Progenitor cell of endocrine pancreas (in vitro differentiated cells): ENCODE data around the gene MANSC1. TPM values are rescaled to one million over a fixed set of nuclear protein-coding genes. Genes with fewer than 3 reads are reported as not detected.
"Not testable (repeated sequence)": the region's sequence is repeated elsewhere in the genome, so short reads cannot be mapped to it uniquely, and the experiment has no call there.

Experiments
- DNase-seq: peaks from one replicate; pipeline ENCODE4 v3.0.0; 2021; ENCODE audit warnings: low spot score; ENCODE audit not compliant: unreplicated experiment
- H3K27ac Mint-ChIP-seq: 2 replicates; pipeline ENCODE4 v1.8.0; 2021; ENCODE audit warnings: mild to moderate bottlenecking, moderate library complexity, mixed read lengths
- H3K27me3 Mint-ChIP-seq: 2 replicates; pipeline ENCODE4 v1.8.0; 2021; ENCODE audit warnings: mixed read lengths
- H3K36me3 Mint-ChIP-seq: 2 replicates; pipeline ENCODE4 v1.8.0; 2022; ENCODE audit warnings: mixed read lengths; ENCODE audit not compliant: insufficient read depth
- H3K4me1 Mint-ChIP-seq: 2 replicates; pipeline ENCODE4 v1.8.0; 2021; ENCODE audit warnings: low read depth, mixed read lengths
- H3K4me3 Mint-ChIP-seq: 2 replicates; pipeline ENCODE4 v1.8.0; 2021; ENCODE audit warnings: low read depth, mild to moderate bottlenecking, moderate library complexity, mixed read lengths
- H3K9me3 Mint-ChIP-seq: 2 replicates; pipeline ENCODE4 v1.8.0; 2021; ENCODE audit warnings: low read depth, mixed read lengths
- CTCF ChIP-seq: fragments of 200-600 bp; sonication (generic); IDR thresholded peaks from one replicate; pipeline ENCODE4 v1.5.0; 2021; ENCODE audit warnings: antibody characterized with exemption, mild to moderate bottlenecking; ENCODE audit not compliant: unreplicated experiment
- total RNA-seq: library from RNA; stranded (reverse); gene quantifications from 2 replicates; pipeline ENCODE4 v1.2.1, GENCODE V29; 2021

MANSC1 gene
- total RNA-seq, 1 donor from 2014 or later, result 30.7 TPM

- H3K27ac Mint-ChIP-seq, result no peak overlapping the region
- H3K27me3 Mint-ChIP-seq, result no peaks in the 10 kb centered on the region
- DNase-seq, result no peak
- H3K36me3 Mint-ChIP-seq, result no peaks in the 10 kb centered on the region
- H3K4me3 Mint-ChIP-seq, result no peak overlapping the region
- no peak for TF ChIP-seq CTCF
- H3K4me1 Mint-ChIP-seq, result peaks cover 34% of the 10 kb centered on the region
- H3K9me3 Mint-ChIP-seq, result no peaks in the 10 kb centered on the region
These were observed 3.8 kb upstream of the MANSC1 start for GRCh38 chr12:12353807-12354206.

GRCh38 chr12:12353276-12353675, 3.2 kb upstream of the MANSC1 start:
- H3K27me3 Mint-ChIP-seq, result peaks cover 2% of the 10 kb centered on the region
- peaks cover 35% of the 10 kb centered on the region for H3K4me1 Mint-ChIP-seq
- H3K27ac Mint-ChIP-seq, result no peak overlapping the region
- no peak for DNase-seq
- H3K9me3 Mint-ChIP-seq, result no peaks in the 10 kb centered on the region
- no peak for TF ChIP-seq CTCF
- no peak overlapping the region for H3K4me3 Mint-ChIP-seq
- H3K36me3 Mint-ChIP-seq, result no peaks in the 10 kb centered on the region

- not testable (repeated sequence) for H3K9me3 Mint-ChIP-seq, H3K4me3 Mint-ChIP-seq, H3K36me3 Mint-ChIP-seq, DNase-seq, H3K27ac Mint-ChIP-seq, H3K27me3 Mint-ChIP-seq
- H3K4me1 Mint-ChIP-seq, result peaks cover 26% of the 10 kb centered on the region
These were observed 1.6 kb upstream of the MANSC1 start for GRCh38 chr12:12351468-12352185.

- Mint-ChIP-seq H3K4me3 (peak overlapping the region; percentile 78), H3K36me3 (peaks cover 9% of the 10 kb centered on the region), H3K27ac (peak overlapping the region; percentile 77), H3K9me3 (peaks cover 10% of the 10 kb centered on the region), H3K27me3 (peaks cover 3% of the 10 kb centered on the region), H3K4me1 (peaks cover 24% of the 10 kb centered on the region)
- TF ChIP-seq CTCF, result no peak
- no peak for DNase-seq
These were observed 924 bp upstream of the MANSC1 start for GRCh38 chr12:12350868-12351463.

- no peak for TF ChIP-seq CTCF
- Mint-ChIP-seq H3K36me3 (peaks cover 21% of the 10 kb centered on the region), H3K27ac (no peak overlapping the region), H3K4me3 (no peak overlapping the region), H3K9me3 (no peaks in the 10 kb centered on the region), H3K27me3 (no peaks in the 10 kb centered on the region), H3K4me1 (peaks cover 4% of the 10 kb centered on the region)
- no peak for DNase-seq
These were observed 11.4 kb downstream of the MANSC1 start for GRCh38 chr12:12338527-12339168.
